WTC11 (cell line): ENCODE results near the gene ESYT1. TPM values are rescaled to one million over a fixed set of nuclear protein-coding genes. Genes with fewer than 3 reads are reported as not detected.
A peak's percentile ranks its signal among the peaks of the same experiment; 100 is the strongest.

ENCODE experiments used
- ATAC-seq: fragments of 200-7000 bp; cut with Tn5 transposase; 2 replicates; pipeline ENCODE4 v1.10.0; 2021; ENCODE audit warnings: mild to moderate bottlenecking, moderate library complexity
- CTCF ChIA-PET: fragments of 300-600 bp; sonication (Branson Sonifier 250); formaldehyde crosslinking; loops from one replicate; lab custom pipeline; 2021; ENCODE audit warnings: antibody characterized with exemption; lab: Charles Lee
- POLR2A ChIA-PET: fragments of 350-600 bp; sonication (Branson Sonifier 250); formaldehyde crosslinking; loops from one replicate; lab custom pipeline; 2021; ENCODE audit warnings: antibody characterized with exemption; lab: Charles Lee
- DNase-seq: peaks from one replicate; pipeline ENCODE4 v3.0.0; 2021; ENCODE audit warnings: low spot score
- H3K27ac Mint-ChIP-seq: 2 replicates; pipeline ENCODE4 v1.8.0; 2021; ENCODE audit warnings: mixed read lengths
- H3K27me3 Mint-ChIP-seq: 2 replicates; pipeline ENCODE4 v1.8.0; 2021; ENCODE audit warnings: low read depth, mild to moderate bottlenecking, moderate library complexity, mixed read lengths
- H3K36me3 Mint-ChIP-seq: 2 replicates; pipeline ENCODE4 v1.8.0; 2021; ENCODE audit warnings: mixed read lengths
- H3K4me1 Mint-ChIP-seq: 2 replicates; pipeline ENCODE4 v1.8.0; 2022; ENCODE audit warnings: mixed read lengths
- H3K4me3 Mint-ChIP-seq: 2 replicates; pipeline ENCODE4 v1.8.0; 2021; ENCODE audit warnings: mild to moderate bottlenecking, moderate library complexity, mixed read lengths
- H3K9me3 Mint-ChIP-seq: 2 replicates; pipeline ENCODE4 v1.8.0; 2021; ENCODE audit warnings: mixed read lengths
- ATF3 ChIP-seq: sonication (generic); formaldehyde crosslinking; conservative IDR thresholded peaks from 2 replicates; pipeline ENCODE4 v1.8.1; 2022; ENCODE audit warnings: mild to moderate bottlenecking, missing genetic modification reagents
- E2F4 ChIP-seq: sonication (generic); formaldehyde crosslinking; IDR thresholded peaks from 2 replicates; pipeline ENCODE4 v1.8.1; 2022; ENCODE audit warnings: low read depth, mild to moderate bottlenecking, moderate library complexity, missing genetic modification reagents, borderline replicate concordance
- E2F5 ChIP-seq: sonication (generic); formaldehyde crosslinking; IDR thresholded peaks from 2 replicates; pipeline ENCODE4 v1.8.1; 2022; ENCODE audit warnings: mild to moderate bottlenecking, moderate library complexity, missing genetic modification reagents
- ELF4 ChIP-seq: sonication (generic); formaldehyde crosslinking; IDR thresholded peaks from 2 replicates; pipeline ENCODE4 v1.8.1; 2022; ENCODE audit warnings: low read depth, mild to moderate bottlenecking, moderate library complexity, missing genetic modification reagents
- ERG ChIP-seq: fragments of 250-450 bp; sonication (Bioruptor Pico); IDR thresholded peaks from 2 replicates; pipeline ENCODE4 v1.8.0; 2021; ENCODE audit warnings: mild to moderate bottlenecking
- FOXP4 ChIP-seq: sonication (generic); formaldehyde crosslinking; IDR thresholded peaks from 2 replicates; pipeline ENCODE4 v1.8.0; 2022; ENCODE audit warnings: mild to moderate bottlenecking, missing genetic modification reagents
- GABPB1 ChIP-seq: sonication (generic); formaldehyde crosslinking; IDR thresholded peaks from 2 replicates; pipeline ENCODE4 v1.8.1; 2023; ENCODE audit warnings: mild to moderate bottlenecking, missing genetic modification reagents
- IRF2 ChIP-seq: sonication (generic); formaldehyde crosslinking; IDR thresholded peaks from 2 replicates; pipeline ENCODE4 v1.8.0; 2022; ENCODE audit warnings: low read depth, missing genetic modification reagents, borderline replicate concordance
- MLX ChIP-seq: sonication (generic); formaldehyde crosslinking; IDR thresholded peaks from 2 replicates; pipeline ENCODE4 v1.8.1; 2023; ENCODE audit warnings: mild to moderate bottlenecking, missing genetic modification reagents, moderate library complexity
- NR2C2 ChIP-seq: sonication (generic); formaldehyde crosslinking; IDR thresholded peaks from 2 replicates; pipeline ENCODE4 v1.8.0; 2022; ENCODE audit warnings: mild to moderate bottlenecking, missing genetic modification reagents
- NR3C1 ChIP-seq: sonication (generic); formaldehyde crosslinking; conservative IDR thresholded peaks from 2 replicates; pipeline ENCODE4 v1.8.1; 2023; ENCODE audit warnings: low read depth, mild to moderate bottlenecking, missing genetic modification reagents
- OVOL2 ChIP-seq: fragments of 250-450 bp; sonication (Bioruptor Pico); IDR thresholded peaks from 2 replicates; pipeline ENCODE4 v1.9.0; 2021; ENCODE audit warnings: mild to moderate bottlenecking, borderline replicate concordance
- PREB ChIP-seq: sonication (generic); formaldehyde crosslinking; IDR thresholded peaks from 2 replicates; pipeline ENCODE4 v1.8.1; 2022; ENCODE audit warnings: mild to moderate bottlenecking, missing genetic modification reagents, moderate library complexity, borderline replicate concordance
- SMAD3 ChIP-seq: sonication (generic); formaldehyde crosslinking; IDR thresholded peaks from 2 replicates; pipeline ENCODE4 v1.8.0; 2022; ENCODE audit warnings: missing genetic modification reagents, mild to moderate bottlenecking, borderline replicate concordance
- SOX15 ChIP-seq: fragments of 250-450 bp; sonication (Bioruptor Pico); IDR thresholded peaks from 2 replicates; pipeline ENCODE4 v1.9.0; 2021; ENCODE audit warnings: mild to moderate bottlenecking
- TCF7 ChIP-seq: sonication (generic); formaldehyde crosslinking; IDR thresholded peaks from 2 replicates; pipeline ENCODE4 v1.8.0; 2022; ENCODE audit warnings: mild to moderate bottlenecking, low read depth, missing genetic modification reagents, moderate library complexity
- TEAD4 ChIP-seq: sonication (generic); formaldehyde crosslinking; IDR thresholded peaks from 2 replicates; pipeline ENCODE4 v1.8.0; 2022; ENCODE audit warnings: mild to moderate bottlenecking, missing genetic modification reagents
- TP53 ChIP-seq: sonication (generic); formaldehyde crosslinking; IDR thresholded peaks from 2 replicates; pipeline ENCODE4 v1.8.1; 2023; ENCODE audit warnings: mild to moderate bottlenecking, missing genetic modification reagents
- USF1 ChIP-seq: sonication (generic); formaldehyde crosslinking; IDR thresholded peaks from 2 replicates; pipeline ENCODE4 v1.8.0; 2022; ENCODE audit warnings: mild to moderate bottlenecking, missing genetic modification reagents
- USF2 ChIP-seq: sonication (generic); formaldehyde crosslinking; IDR thresholded peaks from 2 replicates; pipeline ENCODE4 v1.8.1; 2023; ENCODE audit warnings: mild to moderate bottlenecking, missing genetic modification reagents, moderate library complexity
- ZNF138 ChIP-seq: sonication (generic); formaldehyde crosslinking; conservative IDR thresholded peaks from 2 replicates; pipeline ENCODE4 v1.8.1; 2022; ENCODE audit warnings: mild to moderate bottlenecking, moderate library complexity, missing genetic modification reagents
- ZNF232 ChIP-seq: sonication (generic); formaldehyde crosslinking; IDR thresholded peaks from 2 replicates; pipeline ENCODE4 v1.8.0; 2022; ENCODE audit warnings: mild to moderate bottlenecking, missing genetic modification reagents
- ZNF671 ChIP-seq: fragments of 250-450 bp; sonication (Bioruptor Pico); IDR thresholded peaks from 2 replicates; pipeline ENCODE4 v1.8.0; 2021; ENCODE audit warnings: mild to moderate bottlenecking
- total RNA-seq: library from RNA; stranded (reverse); gene quantifications from 3 replicates; pipeline ENCODE4 v1.2.3, GENCODE V29; 2021

The ESYT1 gene
- total RNA-seq, 1 experiment from 2014 or later, result 80.1 TPM

GRCh38 chr12:56104815-56105608 lies 23.1 kb upstream of the ESYT1 start:
- CTCF ChIA-PET, result interaction anchor here (0.6 to 2.2 kb wide), 20 partner anchors 13 to 532 kb away, joined by 3 to 36 read pairs (median 6); partner anchors contain the start of genes ANKRD52, CNPY2, ERBB3 and ESYT1
- H3K36me3 Mint-ChIP-seq, result peaks cover 61% of the 10 kb centered on the region
- no peak for TF ChIP-seq NR3C1 (CRISPR knock-in tag)
- TF ChIP-seq GABPB1, result 0 out of 2 replicates have a peak, but pooled peaks have one; percentile 5
- TF ChIP-seq USF2, result 0 out of 2 replicates have a peak, but pooled peaks have one; percentile 22
- TF ChIP-seq TP53 (CRISPR knock-in tag), result 0 out of 2 replicates have a peak, but pooled peaks have one; percentile 15
- TF ChIP-seq SOX15 (CRISPR knock-in tag), result no peak
- TF ChIP-seq ATF3 (CRISPR knock-in tag), result no peak
- peak; percentile 53; the same call in 1 of the 2 replicates for TF ChIP-seq USF1
- no peak for TF ChIP-seq OVOL2
- TF ChIP-seq ZNF138 (CRISPR knock-in tag), result no peak
- TF ChIP-seq ZNF671 (CRISPR knock-in tag), result no peak
- 0 out of 2 replicates have a peak, but pooled peaks have one; percentile 5 for TF ChIP-seq E2F4 (CRISPR knock-in tag)
- 0 out of 2 replicates have a peak, but pooled peaks have one; percentile 4 for TF ChIP-seq IRF2
- TF ChIP-seq E2F5 (CRISPR knock-in tag), result no peak
- TF ChIP-seq SMAD3, result peak; percentile 12; the same call in 1 of the 2 replicates
- 0 out of 2 replicates have a peak, but pooled peaks have one; percentile 44 for TF ChIP-seq ERG (CRISPR knock-in tag)
- TF ChIP-seq, all 79 proteins: peak for 8
- POLR2A ChIA-PET, result interaction anchor here (0.6 to 2.2 kb wide), 20 partner anchors 10 to 375 kb away, joined by 3 to 34 read pairs (median 6); partner anchors contain the start of genes CNPY2, ERBB3, ESYT1 and PYM1
- Mint-ChIP-seq H3K27me3 (no peaks in the 10 kb centered on the region), H3K4me3 (peak overlapping the region; percentile 90), H3K4me1 (peaks cover 24% of the 10 kb centered on the region), H3K9me3 (no peaks in the 10 kb centered on the region), H3K27ac (peak overlapping the region; percentile 86)
- ATAC-seq (peak; percentile 1), DNase-seq (peak; percentile 26)

- DNase-seq (no peak), ATAC-seq (no peak)
- Mint-ChIP-seq H3K4me3 (peak overlapping the region; percentile 90), H3K4me1 (peaks cover 24% of the 10 kb centered on the region), H3K9me3 (no peaks in the 10 kb centered on the region), H3K27me3 (no peaks in the 10 kb centered on the region), H3K36me3 (peaks cover 64% of the 10 kb centered on the region), H3K27ac (peak overlapping the region; percentile 86)
- POLR2A ChIA-PET, result interaction anchor here (1.1 to 2.2 kb wide), 5 partner anchors 12 to 376 kb away, joined by 3 to 34 read pairs (median 6); partner anchors contain the start of genes ERBB3 and ZC3H10
- CTCF ChIA-PET, result interaction anchor here (0.6 to 2.2 kb wide), 7 partner anchors 12 to 60 kb away, joined by 3 to 36 read pairs (median 16); partner anchors contain the start of genes ESYT1 and ZC3H10
- TF ChIP-seq ELF4 (CRISPR knock-in tag) (no peak), TEAD4 (CRISPR knock-in tag) (no peak), TCF7 (CRISPR knock-in tag) (no peak), ZNF232 (CRISPR knock-in tag) (no peak), PREB (no peak), MLX (CRISPR knock-in tag) (no peak), NR2C2 (no peak), ATF3 (CRISPR knock-in tag) (no peak), FOXP4 (CRISPR knock-in tag) (no peak)
Measured at GRCh38 chr12:56105609-56105902, 22.5 kb upstream of the ESYT1 start.
